KBM-7 (cell line): ENCODE results near the gene GNAT2.

Experiments
- DNase-seq: peaks from one replicate; pipeline ENCODE4 v3.0.0-alpha.2; 2015
- in situ Hi-C: fragments of 300-500 bp; cut with MboI; formaldehyde crosslinking; loops from 2 replicates; pipeline ENCODE4 v1.14.3; 2020; ENCODE audit warnings: low sequenced_read_pairs, low pct_unique_long_range_greater_than_20kb, mixed read lengths

The GNAT2 gene

DNA sequence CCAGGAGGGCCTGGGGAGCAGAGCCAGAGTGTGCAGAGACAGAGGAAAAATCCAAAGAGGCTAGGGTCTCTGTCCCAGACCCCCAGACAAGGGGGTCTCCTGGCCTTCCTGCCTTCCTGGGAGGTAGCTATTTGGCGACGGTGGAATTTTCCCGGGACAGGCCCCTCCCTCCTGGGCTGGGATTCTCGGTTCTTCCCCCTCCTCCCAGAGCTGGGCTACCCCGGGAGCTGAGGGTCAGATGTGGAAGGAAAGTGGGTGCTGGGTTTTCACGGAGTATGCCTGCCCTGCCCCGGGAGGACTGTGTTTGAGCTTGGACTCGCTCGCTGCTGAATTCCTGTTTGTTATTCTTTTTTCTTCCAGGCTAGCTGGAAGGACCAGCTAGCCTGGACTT, 980 bp upstream of the GNAT2 start:
- in situ Hi-C loops: no loop called here
- DNase-seq: peak; percentile 50

DNA sequence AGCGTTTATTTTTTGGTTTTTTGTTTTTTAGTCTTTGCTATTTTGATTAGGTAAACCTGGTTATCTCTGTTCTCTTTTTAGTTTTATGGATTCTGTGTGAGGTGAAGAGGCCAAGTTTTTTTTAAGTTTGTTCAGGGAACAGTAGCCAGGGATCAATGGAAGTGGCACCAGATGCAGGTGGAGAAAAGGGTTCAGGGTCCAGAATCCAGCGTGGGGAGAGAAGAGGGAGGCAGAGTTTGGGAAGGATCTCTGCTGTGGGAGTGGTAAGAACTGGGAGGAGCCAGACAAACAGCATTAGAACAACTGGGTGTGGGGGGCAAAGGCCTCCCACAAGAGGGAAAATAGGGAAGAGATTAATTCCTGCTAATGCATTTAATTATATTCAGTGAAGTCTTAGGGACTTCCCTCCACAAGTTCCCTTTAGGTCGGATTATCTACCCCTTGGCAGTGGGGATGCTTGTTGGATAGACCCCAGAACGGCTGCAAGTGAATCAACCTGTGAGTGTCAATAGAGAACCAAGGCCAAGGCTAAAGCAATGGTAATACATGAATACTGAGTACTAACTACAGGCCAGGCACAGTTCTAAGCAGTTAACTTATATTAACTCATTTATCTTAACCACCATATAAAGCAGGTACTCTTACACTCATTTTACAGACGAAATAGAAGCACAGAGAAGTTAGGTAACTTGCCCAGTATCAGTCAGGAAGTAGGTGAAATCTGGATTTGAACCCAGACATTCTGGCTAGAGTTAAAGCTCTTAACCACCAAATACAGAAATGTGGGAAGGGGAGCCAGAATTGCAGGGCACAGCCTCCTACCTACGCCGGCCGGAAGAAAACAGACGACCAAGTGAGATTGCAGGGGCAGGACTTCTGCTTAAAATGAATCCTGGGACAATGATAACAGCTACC, 498 bp downstream of the GNAT2 start:
- no peak for DNase-seq

DNA sequence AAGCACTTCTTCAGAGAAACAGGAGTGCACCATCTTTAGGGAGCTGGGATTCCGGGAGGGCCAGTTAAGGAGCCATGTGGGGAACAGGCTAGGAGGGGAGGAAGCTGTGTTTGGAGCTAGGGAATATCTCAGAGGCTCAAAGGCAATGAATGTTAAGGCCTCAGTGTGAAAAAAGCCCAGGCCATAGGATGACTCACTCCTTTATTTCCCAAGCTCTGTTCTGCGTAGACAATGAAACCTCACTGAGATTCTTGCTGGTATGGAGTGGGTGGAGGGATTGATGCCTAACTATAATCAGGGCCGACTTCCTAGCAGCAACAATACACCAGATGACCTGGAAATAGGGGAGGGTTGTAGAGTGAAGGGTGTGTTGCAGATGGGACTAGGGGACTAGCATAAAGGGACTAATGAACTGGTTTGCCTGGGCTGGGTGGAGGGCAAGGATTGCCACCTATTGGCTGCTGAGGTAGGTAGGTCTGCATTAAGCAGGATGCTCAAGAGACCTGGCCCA, 2.1 kb downstream of the GNAT2 start:
- no peak for DNase-seq
- in situ Hi-C loops: no loop called here

More for the DNA sequence above, 498 bp downstream of the GNAT2 start:
- in situ Hi-C loops: no loop called here

DNA sequence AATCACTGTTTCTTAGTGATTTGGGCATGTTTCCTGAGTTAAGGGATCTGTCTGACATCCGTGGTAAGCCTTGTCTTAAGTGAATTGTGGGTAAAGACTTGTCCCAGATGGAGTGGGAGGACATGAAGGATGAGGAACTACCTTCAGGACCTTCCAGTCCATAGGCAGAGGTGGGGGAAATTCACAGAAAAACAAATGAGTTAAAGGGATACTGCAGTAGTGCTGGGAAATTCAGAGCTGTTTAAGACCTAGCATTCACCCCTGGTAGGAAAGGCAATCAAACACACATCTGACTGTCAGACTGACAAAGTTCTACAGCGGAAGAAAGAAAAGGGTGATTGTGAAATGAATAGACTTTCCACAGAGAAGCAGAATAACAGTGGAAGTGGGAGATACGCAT, 3.0 kb downstream of the GNAT2 start:
- in situ Hi-C loops: no loop called here
- DNase-seq: no peak

DNA sequence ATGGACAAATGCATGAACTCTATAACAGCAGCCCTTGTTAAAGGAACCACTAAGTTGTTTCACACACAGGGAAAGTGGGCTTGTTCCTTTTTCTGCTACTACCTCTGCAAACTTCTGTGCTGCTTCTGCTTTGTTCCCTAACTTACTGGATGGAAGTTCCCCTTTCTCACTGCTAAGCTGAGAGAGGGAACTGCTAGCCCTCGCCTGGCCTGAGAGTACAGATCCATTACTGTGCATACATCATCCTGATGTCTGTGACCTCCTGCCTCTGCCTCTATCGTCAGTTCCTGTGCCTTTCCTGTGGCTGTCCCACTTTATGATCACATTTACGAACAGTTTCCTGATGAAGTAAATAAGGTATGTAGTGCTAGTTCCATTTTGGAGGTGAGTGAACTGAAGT, 3.5 kb downstream of the GNAT2 start:
- in situ Hi-C loops: no loop called here
- peak; percentile 95 for DNase-seq

DNA sequence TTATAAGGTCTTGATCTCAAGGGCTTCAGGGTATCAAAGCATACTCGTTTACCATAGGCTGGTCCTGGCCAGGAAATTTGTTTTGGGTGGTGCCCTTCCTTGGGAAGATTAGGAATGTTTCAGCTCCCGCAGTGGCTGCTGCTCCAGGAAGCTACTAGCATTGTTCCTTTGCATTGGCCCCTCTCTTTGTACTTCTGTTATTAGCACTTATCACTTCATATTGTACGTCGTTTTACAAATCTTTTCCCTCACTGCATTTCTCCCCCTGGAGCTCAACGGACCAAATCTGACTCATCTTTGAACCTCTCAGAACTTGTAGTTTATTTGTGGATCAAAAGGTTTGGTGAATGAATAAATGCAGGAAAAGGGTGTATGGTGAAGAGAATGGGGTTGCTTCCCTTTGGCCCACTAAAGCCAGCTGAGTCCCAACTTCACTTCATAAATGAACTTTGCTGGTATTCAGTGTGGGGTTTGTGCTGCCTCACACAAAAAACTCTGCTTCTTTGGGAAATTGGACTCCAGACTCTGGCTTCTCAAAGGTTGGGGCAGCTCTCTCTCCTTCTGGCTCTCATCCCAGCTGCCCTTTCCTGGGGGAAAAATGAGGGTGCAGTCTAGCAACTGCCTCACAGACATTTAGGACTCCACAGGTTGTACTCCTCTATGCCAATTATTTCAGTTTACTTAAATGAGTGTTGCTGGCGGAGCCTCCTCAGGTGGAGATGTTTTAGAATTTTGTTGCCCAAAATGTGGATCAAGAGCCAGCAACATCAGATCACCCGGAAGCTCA, 5.9 kb downstream of the GNAT2 start:
- in situ Hi-C loops: no loop called here
- DNase-seq: no peak

DNA sequence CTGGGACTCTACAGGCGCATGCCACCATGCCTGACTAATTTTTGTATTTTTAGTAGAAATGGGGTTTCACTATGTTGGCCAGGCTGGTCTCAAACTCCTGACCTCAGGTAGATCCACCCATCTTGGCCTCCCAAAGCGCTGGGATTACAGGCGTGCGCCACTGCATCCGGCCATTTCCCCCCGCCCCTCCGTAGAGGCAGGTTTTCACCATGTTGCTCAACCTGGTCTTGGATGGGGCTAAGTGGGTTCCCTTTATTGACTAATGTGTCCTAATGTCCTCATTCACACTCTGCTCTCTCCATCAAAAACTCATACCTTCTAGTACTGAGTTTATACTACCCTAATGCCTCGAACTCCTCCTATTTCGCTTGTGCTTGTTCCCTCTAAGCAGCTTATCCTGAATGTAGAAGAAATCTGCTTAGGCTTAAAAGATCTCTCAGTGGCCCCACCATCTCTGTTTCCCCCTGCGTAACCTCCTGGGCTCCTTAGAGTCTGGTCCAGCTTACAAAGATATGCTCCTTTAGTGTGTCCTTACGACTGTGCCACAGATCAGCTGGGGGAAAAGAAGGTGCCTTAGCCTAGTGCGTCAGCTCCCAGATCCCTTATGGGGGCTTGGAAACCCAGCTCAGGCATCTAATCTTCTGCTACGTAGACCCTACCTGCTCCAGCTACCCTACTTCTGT, 8.0 kb downstream of the GNAT2 start:
- in situ Hi-C loops: no loop called here
- DNase-seq: no peak

DNA sequence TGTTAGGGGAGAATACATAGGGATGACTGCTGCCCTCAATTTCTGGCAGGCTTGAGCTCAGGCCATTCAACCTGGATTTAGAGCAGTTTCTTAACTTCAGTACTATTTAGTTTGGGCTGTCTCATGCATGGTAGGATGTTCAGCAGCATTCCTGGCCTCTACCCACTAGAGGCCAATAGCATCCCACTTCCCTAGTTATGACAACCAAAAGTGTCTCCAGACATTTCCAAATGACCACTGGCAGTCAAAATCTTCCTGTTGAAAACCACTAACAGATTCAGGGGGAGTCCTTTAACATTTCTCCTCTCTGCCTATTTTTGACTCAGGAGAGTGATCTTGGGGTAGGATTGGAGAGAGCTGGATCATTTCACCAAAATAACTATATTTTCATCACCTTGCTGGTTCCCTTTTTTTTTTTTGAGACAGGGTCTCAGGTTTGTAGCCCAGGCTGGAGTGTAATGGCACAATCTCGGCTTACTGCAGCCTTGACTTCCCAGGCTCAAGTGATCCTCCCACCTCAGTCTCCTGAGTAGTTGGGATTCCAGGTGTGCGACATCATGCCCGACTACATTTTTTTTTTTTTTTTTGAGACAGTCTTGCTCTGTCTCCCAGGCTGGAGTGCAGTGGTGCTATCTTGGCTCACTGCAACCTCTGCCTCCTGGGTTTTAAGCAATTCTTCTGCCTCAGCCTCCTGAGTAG, 8.7 kb downstream of the GNAT2 start:
- in situ Hi-C loops: no loop called here
- no peak for DNase-seq

DNA sequence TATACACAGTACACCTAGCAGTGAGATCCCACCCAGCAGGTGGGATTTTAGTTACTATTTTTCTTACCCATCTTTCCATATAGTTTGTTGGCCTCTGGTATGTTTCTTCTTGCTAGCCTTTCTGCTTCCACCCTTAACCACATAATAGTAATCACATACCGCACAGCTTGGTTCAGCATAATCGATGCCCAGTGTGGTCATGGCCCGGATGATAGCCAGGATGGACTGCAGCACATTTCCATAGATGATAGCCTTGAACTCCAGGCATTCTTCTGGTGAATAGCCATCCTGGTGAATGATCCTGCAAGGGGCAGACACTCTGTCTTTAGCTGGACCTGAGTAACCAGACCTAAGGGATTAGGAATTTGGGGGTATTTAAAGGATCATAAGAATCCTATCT, 9.5 kb downstream of the GNAT2 start:
- DNase-seq: no peak
- in situ Hi-C loops: no loop called here

DNA sequence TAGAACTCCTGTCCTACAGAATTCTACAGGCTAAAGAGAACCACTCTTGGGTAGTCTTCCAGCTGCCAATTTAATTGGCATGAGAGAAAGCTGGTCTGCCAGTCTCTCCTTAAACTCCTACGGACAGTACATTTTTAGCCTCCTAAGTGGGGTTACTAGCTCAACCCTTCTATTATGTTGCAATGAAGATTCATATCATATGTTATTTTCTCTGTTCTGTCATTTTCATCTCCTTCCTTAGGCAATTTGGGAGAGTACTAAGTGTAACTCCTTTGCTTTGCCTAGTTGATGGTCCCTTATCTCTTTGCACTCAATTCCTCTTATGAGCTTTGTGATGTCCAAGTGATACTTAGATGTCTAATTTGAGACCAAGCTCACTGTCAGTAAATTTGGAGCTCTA, 14.0 kb downstream of the GNAT2 start:
- in situ Hi-C loops: no loop called here
- DNase-seq: no peak

DNA sequence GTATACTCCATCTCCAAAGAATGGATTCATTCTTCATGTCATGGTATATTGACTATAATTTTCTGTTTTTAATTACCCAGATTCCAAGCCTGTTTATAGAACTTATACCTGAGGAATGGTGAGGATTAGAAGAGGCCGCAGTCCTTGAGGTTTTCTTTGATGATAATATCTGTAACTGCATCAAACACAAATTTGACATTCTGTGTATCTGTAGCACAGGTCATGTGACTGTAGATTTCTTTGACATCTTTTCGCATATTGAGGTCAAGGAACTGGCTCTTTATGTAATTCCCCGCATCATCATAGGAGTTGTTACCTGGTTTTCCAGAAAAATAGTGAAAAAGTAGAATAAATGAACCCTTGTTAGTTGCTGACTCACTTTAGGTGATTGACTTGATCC, 16.2 kb downstream of the GNAT2 start:
- in situ Hi-C loops: no loop called here
- DNase-seq: no peak

DNA sequence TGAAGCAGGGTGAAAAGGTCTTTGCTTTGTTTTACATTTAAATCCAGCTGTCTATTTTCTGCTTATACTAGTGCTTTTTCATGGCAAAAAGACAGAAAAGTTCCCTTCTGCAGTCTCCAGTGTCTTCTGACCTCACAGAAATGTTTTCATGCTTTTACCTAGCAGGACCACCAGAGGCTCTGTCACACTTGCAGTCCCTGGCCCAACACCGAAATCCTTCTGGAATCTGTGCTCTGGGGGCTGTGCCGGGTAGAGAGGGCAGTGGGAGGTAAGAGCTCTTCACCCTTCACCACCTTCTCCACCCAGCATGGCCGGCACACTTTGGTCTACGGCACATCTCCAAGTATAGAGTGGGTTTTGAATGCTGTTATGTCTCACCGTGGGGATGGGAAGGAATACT, 20.8 kb downstream of the GNAT2 start:
- no peak for DNase-seq
- in situ Hi-C loops: no loop called here

DNA sequence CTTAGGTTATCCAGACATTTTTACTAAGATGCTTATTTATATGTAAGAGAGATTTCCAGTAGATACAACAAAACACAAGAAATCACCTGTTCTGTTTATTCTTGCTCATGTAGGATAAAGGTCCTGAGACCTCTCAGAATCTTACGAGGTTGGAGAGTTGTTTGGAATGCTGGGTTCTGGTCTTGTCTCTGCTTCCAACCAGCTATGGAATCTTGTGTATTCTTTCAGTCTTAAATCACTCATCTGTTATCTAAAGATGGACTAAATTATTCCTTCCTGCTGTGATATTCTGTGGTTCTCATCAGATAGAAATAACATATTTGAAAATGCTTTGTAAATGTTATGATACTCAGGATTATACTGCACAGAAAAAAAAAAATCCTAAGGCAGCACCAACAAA, 21.3 kb downstream of the GNAT2 start:
- DNase-seq: no peak
- in situ Hi-C loops: no loop called here

DNA sequence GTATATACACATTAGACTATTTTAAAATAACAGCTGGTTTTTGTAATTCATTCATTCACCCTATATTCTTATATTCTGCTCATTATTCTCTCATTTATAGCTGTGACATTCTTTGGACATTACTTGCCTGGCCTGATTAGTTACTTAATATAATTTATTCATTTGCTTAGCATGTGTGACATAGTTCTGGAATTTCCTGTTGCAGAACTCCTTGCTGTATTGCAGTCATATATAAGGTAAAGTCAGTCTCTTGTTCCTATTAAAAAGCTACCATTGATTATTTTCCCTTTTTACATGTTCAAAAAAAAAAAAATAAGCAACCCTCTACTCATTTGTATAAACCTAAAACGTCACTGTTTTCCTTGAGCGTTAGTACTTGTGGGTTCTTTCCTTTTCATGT, 23.9 kb downstream of the GNAT2 start:
- in situ Hi-C loops: no loop called here
- no peak for DNase-seq

DNA sequence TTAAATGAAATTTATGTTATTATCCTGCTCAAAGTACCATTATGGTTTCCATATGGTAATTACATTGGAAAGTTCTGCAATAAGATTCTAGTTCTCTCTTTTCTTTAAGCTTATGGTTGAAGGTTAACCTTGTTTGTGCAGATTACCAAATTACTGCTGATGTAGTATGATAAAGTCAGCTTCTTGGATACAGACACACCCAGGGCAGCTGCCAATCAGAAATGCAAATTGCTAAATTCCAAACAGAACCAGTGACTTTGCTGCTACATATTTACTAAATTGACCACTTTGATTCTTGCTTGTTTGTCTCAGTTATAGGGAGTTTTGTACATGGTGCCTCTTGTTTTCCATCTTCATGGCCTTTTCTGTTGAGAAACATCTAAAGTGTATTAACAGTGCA, 26.5 kb downstream of the GNAT2 start:
- in situ Hi-C loops: no loop called here
- no peak for DNase-seq

DNA sequence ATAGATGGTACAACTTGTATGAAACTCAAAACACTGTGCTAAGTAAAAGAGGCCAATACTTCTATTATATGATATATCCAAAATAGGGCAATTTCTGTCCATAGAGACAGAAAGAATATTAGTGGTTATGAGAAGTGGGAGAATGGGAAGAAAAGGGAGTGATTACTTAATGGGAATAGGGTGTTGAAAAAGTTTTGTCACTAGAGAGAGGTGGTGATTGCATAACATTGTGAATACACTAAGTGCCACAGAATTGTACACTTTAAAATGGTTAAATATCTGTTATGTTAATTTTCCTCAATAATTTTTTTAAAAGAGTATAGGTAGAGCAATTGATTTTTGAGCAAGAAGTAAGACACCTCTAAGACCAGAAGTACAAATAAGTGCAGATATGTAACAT, 29.7 kb downstream of the GNAT2 start:
- no peak for DNase-seq
- in situ Hi-C loops: no loop called here

DNA sequence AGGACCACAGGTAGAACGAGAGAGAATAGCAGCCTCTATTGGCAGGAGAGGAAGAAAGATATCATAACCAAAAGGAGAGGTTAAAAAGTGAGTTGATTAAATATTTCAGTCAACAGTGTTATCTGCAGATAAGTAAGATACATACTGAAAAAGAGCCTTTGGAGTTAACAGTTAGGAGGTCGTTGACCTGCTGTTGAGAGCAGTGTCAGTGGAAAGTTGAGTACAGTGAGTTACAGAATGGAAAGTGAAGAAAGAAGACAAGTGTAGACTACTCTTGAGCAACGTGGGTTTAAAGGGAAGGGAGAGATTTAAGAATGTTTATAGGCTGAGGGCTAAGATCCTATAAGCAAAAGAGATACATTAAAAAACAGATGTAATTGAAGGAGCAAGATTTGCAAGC, 30.2 kb downstream of the GNAT2 start:
- in situ Hi-C loops: no loop called here

DNA sequence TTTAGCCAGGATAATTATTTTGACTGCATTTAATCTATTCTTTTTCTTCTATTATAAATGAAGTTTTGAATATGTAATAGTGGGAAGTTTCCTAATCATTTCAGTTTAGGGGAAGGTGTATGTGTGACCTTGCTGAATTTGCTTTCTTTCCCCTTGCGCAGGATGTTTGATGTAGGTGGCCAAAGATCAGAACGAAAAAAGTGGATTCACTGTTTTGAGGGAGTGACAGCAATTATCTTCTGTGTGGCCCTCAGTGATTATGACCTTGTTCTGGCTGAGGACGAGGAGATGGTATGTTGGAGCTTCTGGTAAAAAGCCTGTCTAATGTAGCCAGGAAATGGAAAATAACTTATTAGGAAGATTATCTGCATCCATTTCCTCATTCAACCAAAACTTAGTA, 33.4 kb downstream of the GNAT2 start:
- in situ Hi-C loops: no loop called here
- no peak for DNase-seq

More for the DNA sequence above, 30.2 kb downstream of the GNAT2 start:
- no peak for DNase-seq

DNA sequence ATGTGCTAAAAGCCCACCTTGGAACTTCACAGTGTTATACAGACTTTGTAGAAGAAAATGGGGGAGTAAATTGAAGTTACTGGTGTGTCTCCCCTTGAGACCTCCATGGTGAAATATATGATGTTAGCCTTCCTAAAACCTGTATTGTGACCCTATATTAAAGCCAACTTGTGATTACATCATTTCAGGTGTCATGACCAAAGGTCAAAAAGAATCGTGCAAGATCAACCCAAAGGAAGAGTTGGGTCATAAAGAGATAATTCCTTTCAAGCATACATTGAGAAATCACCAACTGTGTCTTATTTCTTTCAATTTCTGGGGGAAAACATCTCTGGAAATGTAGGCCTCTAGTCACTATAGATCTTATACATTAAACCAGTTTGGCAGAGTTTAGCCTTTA, 34.6 kb downstream of the GNAT2 start:
- in situ Hi-C loops: no loop called here
- DNase-seq: no peak
